Measurements from ENCODE around the gene TACR2.

- no peak for TF ChIP-seq POLR2A (IDR thresholded peaks at IDR 0.05)
- peak; percentile 91 to 98 (median 97) for TF ChIP-seq CTCF (IDR thresholded peaks at IDR 0.05)
Observed at GRCh38 chr10:69392481-69393000, 24.2 kb downstream of the TACR2 start.

All from vagina (tissue), 2 donors.